ENCODE results near the gene NUP210L.
A peak's percentile ranks its signal among the peaks of the same experiment; 100 is the strongest.
"Not testable (repeated sequence)": the region's sequence is repeated elsewhere in the genome, so short reads cannot be mapped to it uniquely, and the experiment has no call there.

The NUP210L gene

GRCh38 chr1:154151311-154151710 lies 3.6 kb downstream of the NUP210L start:
- no peak for DNase-seq (ENCODE audit: low spot score)
- TF ChIP-seq CTCF (IDR thresholded peaks at IDR 0.05; ENCODE audit: extremely low read depth, missing control alignments), result no peak

- peak; percentile 45 for DNase-seq (ENCODE audit: low spot score)
- no peak for TF ChIP-seq CTCF (IDR thresholded peaks at IDR 0.05; ENCODE audit: extremely low read depth, missing control alignments)
Observed at GRCh38 chr1:154148807-154149206, 6.1 kb downstream of the NUP210L start.

- DNase-seq (ENCODE audit: low spot score), result not testable (repeated sequence)
Observed at GRCh38 chr1:154147505-154147904, 7.4 kb downstream of the NUP210L start.

GRCh38 chr1:154145986-154146385 lies 8.9 kb downstream of the NUP210L start:
- no peak for TF ChIP-seq CTCF (IDR thresholded peaks at IDR 0.05; ENCODE audit: extremely low read depth, missing control alignments)
- DNase-seq (ENCODE audit: low spot score), result no peak

- no peak for TF ChIP-seq CTCF (IDR thresholded peaks at IDR 0.05; ENCODE audit: extremely low read depth, missing control alignments)
- no peak for DNase-seq (ENCODE audit: low spot score)
Observed at GRCh38 chr1:154142358-154142757, 12.5 kb downstream of the NUP210L start.

GRCh38 chr1:154141240-154141639 lies 13.6 kb downstream of the NUP210L start:
- no peak for DNase-seq (ENCODE audit: low spot score)
- no peak for TF ChIP-seq CTCF (IDR thresholded peaks at IDR 0.05; ENCODE audit: extremely low read depth, missing control alignments)

GRCh38 chr1:154137888-154138287 lies 17.0 kb downstream of the NUP210L start:
- DNase-seq (ENCODE audit: low spot score), result no peak
- TF ChIP-seq CTCF (IDR thresholded peaks at IDR 0.05; ENCODE audit: extremely low read depth, missing control alignments), result no peak

GRCh38 chr1:154133256-154133655 lies 21.6 kb downstream of the NUP210L start:
- TF ChIP-seq CTCF (IDR thresholded peaks at IDR 0.05; ENCODE audit: extremely low read depth, missing control alignments), result no peak

More at GRCh38 chr1:154133256-154133655, 21.6 kb downstream of the NUP210L start:
- DNase-seq (ENCODE audit: low spot score), result no peak

Measured in GM20000 (cell line).